IPS-18c (cell line): ENCODE measurements around the gene MREG.

Experiments
- H3K4me3 ChIP-seq: 2 replicates; pipeline ENCODE4 v1.7.0; 2013; ENCODE audit warnings: low read depth, mild to moderate bottlenecking, low read length, moderate library complexity; ENCODE audit not compliant: insufficient read depth
- H3K9me3 ChIP-seq: one replicate; pipeline ENCODE4 v1.6.1; 2013; ENCODE audit warnings: mild to moderate bottlenecking, low read length, moderate library complexity; ENCODE audit not compliant: control insufficient read depth, insufficient read depth

Gene MREG

DNA sequence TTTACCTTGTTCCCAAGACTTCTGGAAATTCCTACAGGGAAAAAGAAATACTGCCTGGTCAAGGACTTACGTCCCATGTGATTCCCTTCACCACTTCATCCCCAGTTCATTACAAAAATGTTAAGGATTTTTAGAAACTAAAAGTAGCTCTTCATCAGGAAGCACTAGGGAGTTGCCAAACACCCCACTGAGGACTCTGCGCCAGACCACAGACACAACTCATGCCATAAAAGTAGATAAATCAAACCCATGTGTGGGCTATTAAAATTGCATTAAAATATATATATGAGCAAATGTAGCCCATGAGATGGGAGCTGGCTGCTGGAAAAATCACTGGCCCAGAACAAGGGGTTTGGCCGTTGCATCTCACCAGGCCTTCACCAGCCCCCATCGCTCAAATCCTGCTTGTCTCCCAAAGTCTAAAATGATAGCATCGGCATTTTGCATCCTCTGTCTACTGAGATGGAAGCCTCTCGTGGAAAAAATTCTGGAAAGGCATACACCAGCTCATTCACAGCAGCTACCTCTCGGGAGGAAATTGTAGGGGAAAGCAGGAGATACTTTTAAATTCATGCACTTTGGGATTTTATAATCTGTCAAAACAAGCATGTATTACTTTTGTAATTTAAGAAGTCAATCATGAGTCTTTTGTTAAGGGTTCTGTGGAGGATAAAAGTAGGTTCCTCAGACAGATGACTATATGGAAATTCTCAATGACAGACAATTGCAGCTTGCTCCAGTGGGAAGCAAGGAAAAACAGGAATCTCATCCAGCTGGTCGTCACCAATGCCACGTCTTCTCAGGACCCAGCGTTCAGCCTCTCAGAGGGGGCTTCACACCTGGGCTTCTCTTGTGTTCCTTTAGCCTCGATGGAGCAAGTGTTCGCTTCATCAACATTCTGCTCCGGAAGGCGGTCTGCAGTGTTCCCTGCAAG, 113.9 kb downstream of the MREG start:
- no peak overlapping the region for H3K4me3 ChIP-seq
- H3K9me3 ChIP-seq, result no peaks in the 10 kb centered on the region

DNA sequence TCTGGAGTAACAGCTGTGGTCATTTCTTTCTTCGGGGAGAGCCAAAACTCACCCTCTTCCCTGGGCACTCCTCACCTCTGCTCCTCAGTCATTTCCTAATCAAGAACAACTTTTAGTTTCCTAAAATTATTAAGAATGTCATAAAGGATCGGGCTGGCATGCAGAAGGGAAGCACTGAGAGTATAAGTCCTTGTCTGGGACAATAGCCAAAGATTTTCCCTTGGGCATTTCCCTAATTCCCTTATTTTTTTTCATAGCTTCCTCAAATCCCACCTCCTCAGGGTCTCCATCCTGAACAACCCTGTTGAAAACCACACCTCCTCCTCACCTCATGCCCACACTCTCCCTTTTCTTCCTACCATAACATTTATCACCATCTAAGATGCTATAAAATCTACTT, 115.0 kb downstream of the MREG start:
- Histone ChIP-seq H3K9me3 (no peaks in the 10 kb centered on the region), H3K4me3 (no peak overlapping the region)

DNA sequence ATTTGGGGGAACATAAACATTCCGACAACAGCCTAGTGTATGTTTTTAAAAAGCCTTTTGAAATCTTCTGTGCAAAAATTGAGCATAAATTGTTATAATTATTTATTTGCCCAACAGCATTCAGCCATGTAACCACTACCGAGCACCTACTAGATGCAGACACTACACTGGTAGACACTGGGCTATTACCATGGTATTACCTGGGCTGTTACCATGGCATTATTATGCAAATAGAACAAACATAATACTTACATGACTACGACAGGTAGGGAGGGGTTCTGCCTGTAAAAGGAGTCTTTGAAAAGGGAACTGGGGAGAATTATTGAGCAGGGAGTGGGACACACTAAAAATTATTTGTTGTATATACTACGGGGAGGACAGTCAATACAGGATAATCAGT, 116.4 kb downstream of the MREG start:
- Histone ChIP-seq H3K9me3 (no peaks in the 10 kb centered on the region), H3K4me3 (no peak overlapping the region)

DNA sequence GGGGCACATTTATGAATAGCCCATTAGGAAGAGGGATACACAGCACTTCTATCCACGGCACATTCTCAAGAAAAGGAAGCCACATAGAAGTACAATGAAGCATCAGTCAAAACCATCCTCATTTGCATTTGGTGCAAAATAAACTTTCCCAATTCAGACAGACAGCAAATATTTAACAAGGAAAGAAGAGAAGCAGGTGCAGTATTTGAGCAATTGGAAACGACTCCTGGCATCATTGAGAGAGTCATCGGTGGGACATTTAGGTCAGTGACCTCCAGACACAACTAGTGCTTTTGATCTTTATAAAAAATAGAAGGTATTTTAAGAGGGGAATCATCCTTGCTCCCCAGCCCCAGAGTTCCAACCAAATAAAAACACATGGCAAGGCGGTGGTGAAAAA, 118.0 kb downstream of the MREG start:
- no peaks in the 10 kb centered on the region for H3K9me3 ChIP-seq
- no peak overlapping the region for H3K4me3 ChIP-seq
